OCI-M2 (cell line): ENCODE data around the gene PCGF1.
A peak's percentile ranks its signal among the peaks of the same experiment; 100 is the strongest.
"Not testable (repeated sequence)": the region's sequence is repeated elsewhere in the genome, so short reads cannot be mapped to it uniquely, and the experiment has no call there.

ENCODE experiments used
- DNase-seq: peaks from one replicate; lab custom pipeline; 2025; ENCODE audit not compliant: unreplicated experiment; lab: John Stamatoyannopoulos, UW

Gene PCGF1

GRCh38 chr2:74499940-74500577 lies 7.4 kb downstream of the PCGF1 start:
- no peak for DNase-seq

DNA sequence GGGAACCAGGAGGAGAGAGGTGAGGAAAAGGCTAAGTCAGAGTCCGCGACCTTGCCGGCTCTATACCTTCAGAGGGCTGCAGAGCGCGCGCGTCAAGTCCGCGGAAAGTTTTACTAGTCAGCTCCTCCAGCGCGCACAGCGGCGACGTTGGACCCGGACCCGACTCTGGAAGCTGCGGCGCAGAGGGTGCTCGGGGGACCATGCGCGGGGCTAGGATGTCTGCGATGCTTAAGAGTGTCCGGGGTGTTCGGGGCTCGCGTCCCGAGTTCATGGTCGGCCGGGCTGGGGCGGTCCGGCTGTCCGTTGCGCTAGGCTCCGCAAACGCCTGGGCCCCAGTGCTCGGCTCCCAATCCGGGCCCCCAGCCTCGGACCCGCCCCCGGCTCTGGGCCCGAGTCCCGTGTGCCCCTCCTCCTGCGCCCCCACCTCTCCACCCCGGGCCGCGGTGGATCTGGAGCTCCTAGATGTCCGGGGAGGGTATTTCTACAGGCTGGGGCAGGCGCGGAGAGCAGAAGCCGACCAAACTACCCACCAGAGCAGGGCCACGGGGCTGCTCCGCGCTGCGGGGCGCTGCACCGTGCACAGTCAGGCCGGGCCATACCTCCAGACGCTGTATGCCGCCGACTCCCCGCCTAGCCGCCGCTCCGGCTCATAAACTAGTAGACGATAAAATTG lies 8.1 kb downstream of the PCGF1 start, which contains the start of gene LBX2:
Gene LBX2, minus strand, starts transcription at position 337 of the 673 bp plus-strand sequence. Its CDS starts 66 bp downstream, at position 271.
- DNase-seq, result no peak

- DNase-seq, result no peak
Measured at GRCh38 chr2:74498500-74499266, 8.8 kb downstream of the PCGF1 start.

- no peak for DNase-seq
Measured at GRCh38 chr2:74497777-74498499, 9.6 kb downstream of the PCGF1 start.

- DNase-seq, result no peak
Measured at GRCh38 chr2:74496997-74497776, 10.3 kb downstream of the PCGF1 start.

GRCh38 chr2:74495440-74495839 lies 12.1 kb downstream of the PCGF1 start:
- no peak for DNase-seq

- no peak for DNase-seq
Measured at GRCh38 chr2:74493546-74493945, 13.9 kb downstream of the PCGF1 start.

DNA sequence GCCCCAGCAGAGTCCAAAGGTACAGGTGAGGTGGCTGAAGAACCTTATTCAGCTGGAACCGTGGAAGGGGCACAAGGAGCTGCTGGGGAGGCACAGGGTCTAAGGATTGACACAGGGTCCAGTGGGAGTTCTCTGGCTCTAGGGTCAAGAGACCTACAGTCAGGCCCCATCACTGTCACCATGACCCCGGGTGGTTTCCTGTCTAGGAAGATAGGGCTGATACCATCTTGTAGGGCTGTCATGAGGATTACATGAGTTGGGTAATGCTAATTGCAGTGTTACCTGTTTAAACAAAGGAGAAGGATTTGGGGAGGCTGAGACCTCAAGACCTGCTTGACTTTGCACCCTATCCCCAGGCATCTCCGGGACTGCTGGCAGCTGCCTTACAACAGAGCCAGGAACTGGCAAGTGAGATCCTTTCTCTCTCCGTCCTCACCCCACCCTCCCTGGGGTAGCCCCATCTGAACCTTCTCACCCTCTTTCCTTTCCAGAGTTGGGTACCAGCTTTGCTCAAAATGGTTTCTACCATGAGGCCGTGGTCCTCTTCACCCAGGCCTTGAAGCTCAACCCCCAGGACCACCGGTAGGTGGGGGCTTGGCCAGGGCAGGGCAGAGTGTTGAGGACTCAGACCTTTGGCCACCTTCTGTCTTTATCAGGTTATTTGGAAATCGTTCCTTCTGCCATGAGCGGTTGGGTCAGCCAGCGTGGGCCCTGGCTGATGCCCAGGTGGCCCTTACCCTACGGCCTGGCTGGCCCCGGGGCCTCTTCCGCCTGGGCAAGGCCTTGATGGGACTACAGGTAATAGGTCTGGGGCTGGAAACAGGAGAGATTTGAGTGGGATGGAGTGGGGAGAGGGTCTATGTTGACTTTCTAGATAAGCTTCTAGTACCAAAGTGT lies 15.6 kb downstream of the PCGF1 start:
- DNase-seq, result no peak

GRCh38 chr2:74489906-74490305 lies 17.6 kb downstream of the PCGF1 start:
- no peak for DNase-seq

- DNase-seq, result no peak
Measured at GRCh38 chr2:74488643-74489481, 18.6 kb downstream of the PCGF1 start.

DNA sequence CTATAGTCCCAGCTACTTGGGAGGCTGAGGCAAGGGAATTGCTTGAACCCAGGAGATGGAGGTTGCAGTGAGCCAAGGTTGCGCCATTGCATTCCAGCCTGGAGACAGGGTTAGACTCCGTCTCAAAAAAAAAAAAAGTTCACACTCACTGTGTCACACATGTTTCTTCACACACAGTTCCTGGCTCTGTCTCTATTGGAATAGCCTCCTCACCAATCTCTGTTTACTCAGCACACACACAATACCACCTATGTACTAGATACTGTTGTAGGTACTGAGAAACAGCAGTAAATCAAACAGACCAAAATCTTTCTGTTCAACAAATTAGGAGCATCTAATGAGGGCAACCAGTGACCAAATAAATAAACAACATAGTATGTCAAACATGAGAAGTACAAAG lies 21.4 kb downstream of the PCGF1 start:
- DNase-seq, result no peak

- DNase-seq, result not testable (repeated sequence)
Measured at GRCh38 chr2:74483675-74484164, 23.8 kb downstream of the PCGF1 start.

GRCh38 chr2:74482801-74483674 lies 24.5 kb downstream of the PCGF1 start, which contains the start of the genes CCDC142 and TTC31:
Gene CCDC142 (minus strand): TSS chr2:74482998. CDS start chr2:74482837, 161 bp downstream.
Gene TTC31 (plus strand): TSS chr2:74483081. CDS start chr2:74483096, 15 bp downstream.
- DNase-seq, result peak; percentile 93

- no peak for DNase-seq
Measured at GRCh38 chr2:74481961-74482800, 25.3 kb downstream of the PCGF1 start.

GRCh38 chr2:74481431-74481830 lies 26.1 kb downstream of the PCGF1 start:
- no peak for DNase-seq

- no peak for DNase-seq
Measured at GRCh38 chr2:74474899-74475298, 32.6 kb downstream of the PCGF1 start.
